Stimulated activated CD4-positive, alpha-beta T cell treated with anti-CD3 and anti-CD28 coated beads, Interleukin-12 subunit alpha, Interleukin-12 subunit beta, amount 100 ng/mL, for 4 hours (primary cell): ENCODE measurements around the gene MED26.
"Not testable (repeated sequence)": the region's sequence is repeated elsewhere in the genome, so short reads cannot be mapped to it uniquely, and the experiment has no call there.

Experiments
- DNase-seq: peaks from one replicate; pipeline ENCODE4 v3.0.0-alpha.2; 2020

The MED26 gene, protein sequence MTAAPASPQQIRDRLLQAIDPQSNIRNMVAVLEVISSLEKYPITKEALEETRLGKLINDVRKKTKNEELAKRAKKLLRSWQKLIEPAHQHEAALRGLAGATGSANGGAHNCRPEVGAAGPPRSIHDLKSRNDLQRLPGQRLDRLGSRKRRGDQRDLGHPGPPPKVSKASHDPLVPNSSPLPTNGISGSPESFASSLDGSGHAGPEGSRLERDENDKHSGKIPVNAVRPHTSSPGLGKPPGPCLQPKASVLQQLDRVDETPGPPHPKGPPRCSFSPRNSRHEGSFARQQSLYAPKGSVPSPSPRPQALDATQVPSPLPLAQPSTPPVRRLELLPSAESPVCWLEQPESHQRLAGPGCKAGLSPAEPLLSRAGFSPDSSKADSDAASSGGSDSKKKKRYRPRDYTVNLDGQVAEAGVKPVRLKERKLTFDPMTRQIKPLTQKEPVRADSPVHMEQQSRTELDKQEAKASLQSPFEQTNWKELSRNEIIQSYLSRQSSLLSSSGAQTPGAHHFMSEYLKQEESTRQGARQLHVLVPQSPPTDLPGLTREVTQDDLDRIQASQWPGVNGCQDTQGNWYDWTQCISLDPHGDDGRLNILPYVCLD

DNA sequence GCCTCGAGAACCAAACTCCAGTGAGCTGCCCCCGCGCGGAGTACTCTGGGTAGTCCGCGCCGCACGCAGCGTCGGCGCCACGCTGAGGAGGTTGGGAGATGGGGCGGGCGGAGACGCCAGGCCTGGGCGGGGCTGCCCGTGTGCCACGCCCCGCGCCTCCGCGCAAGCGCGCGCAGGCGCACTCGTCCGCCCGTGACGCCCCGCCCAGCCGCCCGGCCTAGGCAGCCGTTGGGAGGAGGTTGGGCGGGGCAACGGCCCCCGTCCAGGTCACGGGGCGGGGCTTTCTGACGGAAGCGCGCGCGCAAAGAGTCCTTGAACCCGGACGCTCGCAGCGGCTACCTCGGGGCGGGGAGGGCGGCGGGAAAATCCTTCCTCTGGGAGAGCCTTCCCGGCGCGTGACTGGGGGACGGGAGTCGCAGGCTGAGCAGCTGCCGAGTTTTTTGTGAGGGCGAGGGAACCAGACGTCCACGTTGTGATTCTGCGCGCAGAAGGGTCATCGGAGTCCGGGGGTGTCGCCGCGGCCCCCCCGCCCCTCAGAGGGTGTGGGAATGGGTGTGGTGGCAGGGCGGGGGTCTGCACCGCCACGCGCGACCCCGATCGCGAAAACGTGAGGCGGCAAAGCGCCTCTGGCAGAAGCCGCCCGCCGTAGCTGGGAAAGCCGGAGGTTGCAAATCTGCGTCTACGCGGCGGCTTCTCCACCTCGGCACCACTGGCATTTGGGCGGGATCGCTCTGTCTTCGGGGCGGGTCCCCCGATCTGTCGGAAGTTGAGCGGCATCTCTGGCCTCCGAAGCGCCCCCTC, at the start of gene MED26:
Gene MED26 (minus strand): TSS at position 22 of the 801 bp plus-strand sequence. CDS start 261 bp downstream, outside the sequence.
- peak; percentile 96 for DNase-seq

DNA sequence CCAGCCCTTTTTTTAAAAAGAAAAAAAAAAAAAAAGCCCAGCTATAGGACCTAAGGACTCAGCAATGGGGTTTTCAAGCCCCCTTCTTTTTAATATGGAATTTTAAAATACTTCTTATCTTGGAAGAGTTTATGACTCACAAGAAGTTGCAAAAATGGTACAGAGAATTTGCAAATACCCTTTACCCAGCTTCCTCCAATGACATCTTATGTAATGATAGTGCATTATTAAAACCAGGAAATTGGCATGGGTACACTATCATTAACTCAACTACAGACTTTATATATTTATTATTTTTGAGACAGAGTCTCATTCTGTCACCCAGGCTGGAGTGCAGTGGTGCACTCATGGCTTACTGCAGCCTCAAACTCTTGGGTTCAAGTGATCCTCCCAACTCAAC, 49.1 kb upstream of the MED26 start:
- DNase-seq = no peak

DNA sequence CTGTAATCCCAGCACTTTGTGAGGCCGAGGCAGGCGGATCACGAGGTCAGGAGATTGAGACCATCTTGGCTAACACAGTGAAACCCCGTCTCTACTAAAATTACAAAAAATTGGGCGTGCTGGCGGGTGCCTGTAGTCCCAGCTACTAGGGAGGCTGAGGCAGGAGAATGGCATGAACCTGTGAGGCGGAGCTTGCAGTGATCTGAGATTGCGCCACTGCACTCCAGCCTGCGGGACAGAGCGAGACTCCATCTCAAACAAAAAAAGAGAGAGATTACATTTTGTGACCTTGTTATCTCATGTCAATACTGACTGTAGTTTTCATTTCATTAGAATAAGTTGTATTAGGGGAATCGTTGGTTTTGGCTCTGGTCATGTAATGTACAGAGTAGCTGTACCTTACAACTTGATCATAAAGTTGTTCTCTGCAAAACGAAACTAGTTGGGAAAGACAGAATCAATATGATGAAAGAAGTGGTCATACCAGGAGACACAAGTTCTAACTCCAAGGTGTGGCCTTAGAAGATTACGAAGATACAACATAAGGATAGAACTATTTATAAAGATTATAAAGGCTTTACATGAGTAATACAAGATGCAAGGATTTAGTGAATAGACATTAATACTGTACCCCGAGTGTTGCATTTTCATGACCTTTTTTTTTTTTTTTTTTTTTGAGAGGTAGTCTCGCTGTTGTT, 48.2 kb upstream of the MED26 start:
- DNase-seq = no peak

DNA sequence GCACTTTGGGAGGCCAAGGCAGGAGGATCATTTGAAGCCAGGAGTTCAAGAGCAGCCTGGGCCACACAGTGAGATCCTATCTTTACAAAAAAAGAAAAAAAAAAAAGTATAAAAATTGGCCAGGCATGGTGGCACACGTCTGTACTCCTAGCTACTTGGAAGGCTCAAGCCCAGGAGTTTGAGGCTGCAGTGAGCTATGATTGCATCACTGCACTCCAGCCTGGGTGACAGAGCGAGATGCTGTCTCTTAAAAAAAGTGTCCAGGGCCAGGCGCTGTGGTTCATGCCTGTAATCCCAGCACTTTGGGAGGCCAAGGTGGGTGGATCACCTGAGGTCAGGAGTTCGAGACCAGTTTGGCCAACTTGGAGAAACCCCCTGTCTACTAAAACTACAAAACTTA, 45.8 kb upstream of the MED26 start:
- DNase-seq = not testable (repeated sequence)

DNA sequence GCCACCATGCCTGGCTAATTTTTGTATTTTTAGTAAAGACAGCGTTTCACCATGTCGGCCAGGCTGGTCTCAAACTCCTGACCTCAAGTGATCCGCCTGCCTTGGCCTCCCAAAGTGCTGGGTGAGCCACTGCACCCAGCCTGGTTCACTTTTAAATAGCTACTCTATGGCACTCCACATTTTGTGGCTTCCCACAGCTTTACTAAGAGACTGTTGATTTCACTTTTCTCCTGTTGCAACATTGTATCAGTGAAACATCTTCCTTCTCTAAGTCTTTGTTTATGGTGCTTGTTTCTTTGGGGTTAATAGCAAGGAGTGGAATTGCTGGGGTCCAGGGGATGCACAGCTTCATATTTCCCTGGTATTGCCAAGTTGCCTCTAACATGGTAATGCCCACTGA, 45.2 kb upstream of the MED26 start:
- DNase-seq = no peak

DNA sequence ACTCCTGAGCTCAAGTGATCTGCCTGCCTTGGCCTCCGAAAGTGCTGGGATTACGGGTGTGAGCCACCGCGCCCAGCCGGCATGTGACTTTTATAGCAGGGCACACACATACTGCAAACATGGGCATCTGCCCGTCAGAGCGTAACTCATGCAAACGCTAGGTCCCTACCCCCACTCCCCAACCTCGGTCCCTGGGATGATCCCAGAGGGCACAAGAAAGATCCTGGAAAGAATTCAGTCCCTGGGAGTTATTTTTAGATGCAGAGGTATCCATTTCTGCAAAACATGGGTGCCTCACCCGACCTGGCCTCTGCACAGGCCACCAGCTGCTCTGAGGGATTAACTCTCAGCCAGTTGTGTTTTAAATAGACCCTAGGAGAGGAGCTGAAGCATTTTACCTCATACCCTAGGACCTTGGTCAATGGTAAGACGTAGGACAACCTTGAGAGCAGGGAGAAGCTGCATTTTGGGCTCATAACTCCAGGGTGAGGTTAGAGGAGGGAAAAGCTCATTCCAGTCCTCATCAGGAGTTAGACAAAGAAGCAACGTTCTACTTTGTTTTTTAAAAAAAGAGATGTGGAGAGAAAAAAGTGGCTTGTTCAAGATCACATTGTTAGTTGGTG, 43.8 kb upstream of the MED26 start:
- DNase-seq = no peak

DNA sequence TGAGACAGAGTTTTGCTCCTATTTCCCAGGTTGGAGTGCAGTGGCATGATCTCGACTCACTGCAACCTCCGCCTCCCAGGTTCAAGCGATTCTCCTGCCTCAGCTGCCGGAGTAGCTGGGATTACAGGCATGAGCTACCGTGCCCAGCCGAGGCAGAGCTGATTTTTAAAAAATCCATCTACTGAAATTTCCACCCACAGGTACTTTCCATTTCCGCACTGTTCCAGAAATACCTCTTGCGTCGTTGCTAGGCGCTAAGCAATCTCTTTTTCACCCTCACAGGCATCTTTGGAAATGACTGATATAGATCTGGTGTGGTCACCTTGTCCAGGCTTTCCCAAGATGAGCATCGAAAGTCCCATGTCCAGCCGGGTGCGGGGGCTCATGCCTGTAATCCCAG, 42.3 kb upstream of the MED26 start:
- no peak for DNase-seq

DNA sequence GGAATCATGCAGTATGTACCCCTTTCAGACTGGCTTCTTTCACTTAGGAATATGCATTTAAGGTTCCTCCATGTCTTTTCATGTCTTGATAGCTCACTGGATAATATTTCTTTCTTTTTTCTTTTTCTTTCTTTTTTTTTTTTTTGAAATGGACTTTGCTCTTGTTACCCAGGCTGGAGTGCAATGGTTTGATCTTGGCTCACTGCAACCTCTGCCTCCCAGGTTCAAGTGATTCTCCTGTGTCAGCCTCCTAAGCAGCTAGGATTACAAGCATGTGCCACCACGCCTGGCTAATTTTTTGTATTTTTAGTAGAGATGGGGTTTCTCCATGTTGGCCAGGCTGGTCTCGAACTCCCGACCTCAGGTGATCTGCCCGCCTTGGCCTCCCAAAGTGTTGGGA, 40.7 kb upstream of the MED26 start:
- DNase-seq = not testable (repeated sequence)

DNA sequence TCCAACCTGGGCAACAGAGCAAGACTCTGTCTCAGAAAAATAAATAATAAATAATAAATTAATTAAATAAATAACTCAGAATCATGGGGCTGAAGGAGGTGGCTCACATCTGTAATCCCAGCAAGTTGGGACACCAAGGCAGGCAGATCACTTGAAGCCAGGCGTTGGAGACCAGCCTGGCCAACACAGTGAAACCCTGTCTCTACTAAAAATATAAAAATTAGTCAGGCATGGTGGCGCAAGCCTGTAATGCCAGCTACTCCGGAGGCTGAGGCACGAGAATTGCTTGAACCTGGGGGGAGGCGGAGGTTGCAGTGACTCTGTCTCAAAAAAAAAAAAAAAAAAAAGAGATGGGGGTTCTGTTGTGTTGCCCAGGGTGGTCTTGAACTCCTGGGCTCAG, 40.2 kb upstream of the MED26 start:
- DNase-seq = no peak

DNA sequence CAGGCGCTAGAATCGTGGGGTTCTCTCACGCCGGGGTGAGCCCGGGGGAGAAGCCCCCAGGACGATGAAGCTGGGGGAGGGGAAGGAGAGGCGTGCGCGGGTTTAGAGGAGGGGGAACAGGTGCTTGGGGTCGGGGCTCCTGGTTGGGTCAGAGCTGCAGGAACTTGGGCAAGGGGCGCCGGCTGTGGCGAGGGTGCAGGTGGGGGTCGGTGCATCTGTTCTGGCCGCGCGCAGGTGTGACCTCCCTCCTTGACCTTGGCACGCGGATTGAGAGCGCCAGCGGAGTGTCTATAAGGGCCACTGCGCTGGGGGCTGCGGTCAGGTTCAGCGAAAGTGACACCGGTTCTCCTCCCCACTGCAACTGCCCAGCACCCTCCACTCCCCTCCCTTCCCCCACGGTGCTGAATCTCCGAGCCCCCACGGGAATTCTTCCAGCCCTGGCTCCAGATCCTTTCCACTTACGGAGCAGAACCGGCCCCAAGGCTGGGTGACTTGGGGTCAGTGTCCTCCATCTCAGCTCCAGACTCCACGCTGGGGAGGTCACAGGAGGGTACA, 33.6 kb upstream of the MED26 start:
- no peak for DNase-seq

DNA sequence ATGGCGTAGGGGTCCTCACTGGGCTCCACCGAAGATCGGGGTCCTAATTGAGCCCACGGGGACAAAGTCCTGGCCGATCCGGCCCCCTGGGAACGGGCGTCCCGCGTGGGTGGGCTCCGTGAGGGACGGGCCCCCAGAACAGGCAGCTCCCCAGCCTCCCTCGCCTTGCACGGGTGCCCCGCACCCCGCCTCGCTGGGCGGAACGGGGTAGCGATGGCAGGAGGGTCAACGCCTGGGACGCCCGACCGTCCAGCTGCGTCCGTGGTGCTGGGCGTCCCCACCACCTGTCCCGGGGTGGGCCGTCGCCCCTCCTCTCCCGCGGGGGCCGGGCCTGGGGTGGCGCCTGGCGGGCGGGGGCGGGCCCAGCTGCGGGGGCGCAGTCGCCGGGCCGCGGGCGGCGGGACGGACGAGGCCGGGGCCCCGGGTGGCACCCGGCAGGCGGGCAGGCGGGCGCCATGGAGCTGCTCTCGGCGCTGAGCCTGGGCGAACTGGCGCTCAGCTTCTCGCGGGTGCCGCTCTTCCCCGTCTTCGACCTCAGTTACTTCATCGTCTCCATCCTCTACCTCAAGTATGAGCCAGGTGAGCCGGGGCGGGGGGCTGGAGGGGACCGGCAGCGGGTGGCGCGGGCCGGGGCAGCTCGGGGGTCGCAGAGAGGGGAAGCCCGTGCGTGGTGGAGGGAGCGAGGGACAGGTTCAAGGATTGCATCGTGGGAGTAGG, 32.9 kb upstream of the MED26 start, which contains the start of gene TMEM38A:
Gene TMEM38A (plus strand): TSS at position 377 of the 717 bp plus-strand sequence. CDS start 79 bp downstream, at position 456.
- peak; percentile 40 for DNase-seq

DNA sequence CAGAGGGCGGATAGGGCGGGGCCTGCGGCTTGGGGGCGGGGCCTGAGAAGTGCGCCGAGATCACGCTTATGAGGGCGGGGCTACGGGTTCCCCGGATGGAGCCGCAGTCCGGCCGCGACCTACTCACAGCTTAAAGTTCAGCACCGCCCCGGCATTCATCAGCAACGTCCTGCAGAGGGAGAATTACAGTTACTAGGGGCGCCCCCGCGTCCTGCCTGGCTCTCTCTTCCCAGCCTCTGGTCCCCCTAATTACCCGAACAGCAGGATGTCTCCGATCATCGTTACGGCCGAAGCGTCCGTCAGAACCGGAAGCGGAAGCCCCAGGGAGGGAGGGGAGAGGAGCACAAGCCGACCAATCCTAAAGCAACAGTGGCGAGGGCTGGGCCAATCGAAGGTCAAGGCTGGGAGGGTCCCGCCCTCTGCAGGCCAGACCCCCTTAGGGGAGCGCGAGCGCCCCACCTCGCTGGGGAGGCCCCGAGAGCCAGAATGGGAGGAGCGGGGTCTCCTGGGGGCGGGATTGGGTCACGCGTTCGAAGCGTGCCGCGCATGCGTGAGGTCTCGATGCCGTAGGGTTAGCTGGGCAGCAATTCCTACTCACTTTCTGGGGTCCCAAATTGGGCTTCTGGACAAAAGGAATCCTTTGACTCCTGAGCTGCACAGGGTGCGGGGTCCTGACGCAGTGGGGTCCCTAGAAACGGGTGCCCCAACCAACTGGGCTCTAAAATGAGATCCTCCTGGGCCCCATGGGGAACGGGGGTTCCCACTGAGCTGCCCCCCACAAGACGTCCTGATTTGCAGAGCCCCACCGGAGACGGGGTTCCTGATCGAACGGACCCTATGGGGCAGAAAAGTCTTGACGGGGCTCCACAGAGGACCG, 32.1 kb upstream of the MED26 start, which contains the start of gene SMIM7:
Gene SMIM7 (minus strand): TSS at position 313 of the 877 bp plus-strand sequence. CDS start 34 bp downstream, at position 279.
- DNase-seq = peak; percentile 96

DNA sequence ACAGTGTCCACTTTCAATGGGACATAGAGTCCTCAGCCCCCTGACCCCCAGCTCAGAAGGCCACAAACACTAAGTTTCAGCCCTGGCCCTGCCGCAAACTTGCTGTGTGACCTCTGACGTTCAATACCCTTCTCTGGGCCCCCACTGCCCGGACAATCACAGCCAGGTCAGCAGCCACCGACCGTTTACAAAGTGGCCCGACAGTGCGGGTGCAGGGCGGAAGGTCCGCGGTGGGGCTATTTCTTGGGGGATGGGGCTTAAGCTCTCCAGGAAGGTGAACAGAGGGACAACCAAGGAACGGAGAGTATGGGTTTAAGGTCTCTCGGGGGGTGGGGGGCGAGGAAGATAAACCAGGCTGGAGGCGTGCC, 31.4 kb upstream of the MED26 start:
- no peak for DNase-seq

DNA sequence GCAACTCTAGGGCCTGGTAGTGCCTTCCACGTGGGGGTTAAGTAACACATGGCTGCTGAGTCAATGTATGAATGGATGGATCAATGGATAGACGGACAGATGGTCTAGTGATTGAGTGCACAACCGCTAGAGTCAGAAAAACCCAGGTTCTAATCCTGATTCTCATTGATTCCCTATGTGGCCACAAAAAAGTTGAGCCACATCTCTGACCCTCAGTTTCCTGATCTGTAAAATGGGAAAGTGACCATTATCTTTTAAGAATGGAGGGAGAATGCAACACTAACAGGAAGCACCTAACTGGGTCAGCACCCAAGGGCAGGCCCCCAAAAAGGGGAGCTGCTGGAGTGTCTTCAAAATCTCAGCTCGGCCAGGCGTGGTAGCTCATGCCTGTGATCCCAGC, 29.4 kb upstream of the MED26 start:
- DNase-seq = no peak

DNA sequence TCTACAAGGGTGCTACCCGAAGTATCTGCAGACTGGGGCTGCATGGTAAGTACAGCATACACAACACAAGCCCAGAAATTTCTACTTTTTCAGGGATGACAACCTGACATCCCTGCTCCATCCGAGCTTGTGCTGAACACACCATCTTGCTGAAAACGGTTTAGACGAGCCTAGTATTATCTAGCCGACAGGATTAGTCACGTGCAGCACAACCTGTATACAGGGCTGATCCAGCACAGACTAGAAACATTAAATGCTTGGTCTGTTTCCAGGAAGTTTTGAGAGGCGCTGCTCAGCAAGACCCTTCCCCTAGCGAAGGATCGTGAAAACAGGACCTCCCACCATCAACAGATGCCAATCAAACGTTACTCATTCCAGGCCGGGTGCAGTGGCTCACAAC, 27.7 kb upstream of the MED26 start:
- DNase-seq = no peak

DNA sequence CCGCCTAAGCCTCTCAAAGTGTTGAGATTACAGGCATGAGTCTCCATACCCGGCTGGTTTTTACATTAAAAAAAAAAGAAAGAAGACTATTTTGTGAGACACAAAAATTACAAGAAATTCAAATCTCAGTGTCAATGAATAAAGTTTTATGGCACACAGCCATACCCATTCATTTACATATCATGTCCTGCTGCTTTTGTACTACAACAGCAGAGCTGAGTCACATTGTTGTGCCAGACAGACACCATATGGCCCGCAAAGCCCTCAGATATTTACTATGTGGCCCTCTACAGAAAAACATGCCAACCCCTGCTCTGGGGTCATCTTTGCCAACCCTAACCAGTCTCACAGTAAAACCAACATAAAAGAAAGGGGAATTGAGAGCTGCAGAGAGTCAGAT, 26.6 kb upstream of the MED26 start:
- no peak for DNase-seq

DNA sequence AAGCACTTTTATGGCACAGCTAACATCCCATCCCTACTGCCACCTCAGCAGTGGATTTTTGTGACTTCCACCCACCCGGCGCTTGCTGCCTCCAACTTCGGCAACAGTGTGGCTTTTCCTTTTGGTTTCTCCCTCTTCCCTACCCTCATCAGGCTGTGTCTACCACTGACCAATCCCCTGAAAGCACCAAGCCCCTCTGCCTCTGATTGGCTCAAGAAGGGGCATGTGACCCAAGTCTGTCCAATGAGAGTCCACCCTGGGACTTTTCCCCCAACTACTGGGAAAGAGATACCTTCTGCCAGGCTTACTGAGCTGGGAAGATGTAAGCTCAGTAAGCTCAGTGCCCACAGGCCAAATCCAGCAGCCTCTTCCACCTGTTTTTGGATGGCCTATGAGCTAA, 26.1 kb upstream of the MED26 start:
- no peak for DNase-seq

DNA sequence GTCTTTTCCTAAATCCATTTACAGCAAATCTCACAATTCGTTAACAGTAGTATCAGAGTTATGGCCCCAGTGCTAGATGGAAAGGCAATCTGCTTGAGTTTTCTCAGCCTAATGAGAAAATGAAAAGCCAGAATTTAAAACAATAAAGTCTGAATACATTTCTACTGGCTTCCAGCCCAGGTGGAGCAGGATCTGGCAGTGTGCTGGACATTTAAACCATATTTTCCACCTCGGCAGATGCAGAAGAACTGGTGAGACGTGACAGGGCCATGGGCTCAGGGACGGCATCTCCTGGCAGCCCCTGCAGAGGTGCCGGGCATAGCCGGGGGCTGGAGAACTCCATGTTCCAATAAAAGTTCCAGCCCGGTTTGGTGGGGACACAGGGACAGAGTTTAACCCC, 24.9 kb upstream of the MED26 start:
- DNase-seq = no peak

DNA sequence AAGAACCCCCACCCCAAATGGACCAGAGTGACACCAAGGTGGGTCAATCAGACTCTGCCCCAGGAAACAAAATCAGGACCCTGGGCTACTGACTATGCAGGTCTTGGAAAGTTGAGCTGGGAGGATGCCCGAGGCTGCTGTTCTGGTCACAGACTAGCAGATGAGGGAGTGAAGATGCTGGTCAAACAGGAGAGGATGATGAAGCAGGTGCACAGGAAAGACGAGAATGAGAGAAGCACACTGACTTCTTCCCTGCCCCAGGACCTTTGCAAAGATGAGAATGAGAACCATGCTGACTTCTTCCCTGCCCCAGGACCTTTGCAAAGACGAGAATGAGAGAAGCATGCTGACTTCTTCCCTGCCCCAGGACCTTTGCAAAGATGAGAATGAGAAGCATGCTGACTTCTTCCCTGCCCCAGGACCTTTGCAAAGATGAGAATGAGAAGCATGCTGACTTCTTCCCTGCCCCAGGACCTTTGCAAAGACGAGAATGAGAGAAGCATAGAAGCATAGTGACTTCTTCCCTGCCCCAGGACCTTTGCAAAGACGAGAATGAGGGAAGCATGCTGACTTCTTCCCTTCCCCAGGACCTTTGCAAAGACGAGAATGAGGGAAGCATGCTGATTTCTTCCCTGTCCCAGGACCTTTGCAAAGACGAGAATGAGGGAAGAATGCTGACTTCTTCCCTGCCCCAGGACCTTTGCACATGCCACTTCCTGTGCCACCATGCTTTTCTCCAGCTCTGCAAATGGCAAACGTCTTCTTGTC, 23.6 kb upstream of the MED26 start:
- DNase-seq = not testable (repeated sequence)

DNA sequence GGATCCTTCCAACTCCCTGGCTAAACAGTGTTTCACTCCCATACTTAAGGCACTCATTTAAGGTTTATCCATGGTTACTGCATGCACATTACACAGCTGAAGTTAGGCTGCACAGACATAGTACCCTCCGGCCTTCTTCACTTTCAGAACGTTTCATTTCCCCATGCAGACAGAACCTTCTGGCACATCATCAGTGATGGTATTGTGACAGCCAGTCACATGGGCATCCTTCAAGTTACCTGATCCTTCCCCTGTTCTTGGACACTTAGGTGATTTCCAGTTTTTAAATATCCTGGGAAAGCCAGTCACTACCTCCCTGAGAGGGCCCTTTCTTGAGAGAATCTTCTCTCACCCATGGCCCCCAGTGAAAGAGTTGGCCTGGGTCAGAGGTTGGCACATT, 22.8 kb upstream of the MED26 start:
- DNase-seq = no peak
